Brain microvascular endothelial cell (primary cell): Measurements from ENCODE around the gene HECTD4.
A peak's percentile ranks its signal among the peaks of the same experiment; 100 is the strongest.

Experiments
- DNase-seq: peaks from one replicate; pipeline ENCODE4 v3.0.0-alpha.2; 2020
- H3K27ac ChIP-seq: fragments of 250-450 bp; sonication (Bioruptor Pico); 2 replicates; pipeline ENCODE4 v1.5.1; 2020; ENCODE audit warnings: mild to moderate bottlenecking, moderate library complexity
- H3K27me3 ChIP-seq: fragments of 250-450 bp; sonication (Bioruptor Pico); replicated peaks from 2 replicates; pipeline ENCODE4 v1.5.1; 2020; ENCODE audit warnings: mild to moderate bottlenecking
- H3K36me3 ChIP-seq: fragments of 250-450 bp; sonication (Bioruptor Pico); replicated peaks from 2 replicates; pipeline ENCODE4 v1.5.1; 2020; ENCODE audit warnings: mild to moderate bottlenecking
- H3K4me3 ChIP-seq: 2 replicates; pipeline ENCODE4 v1.5.1; 2011; ENCODE audit warnings: low read depth, mild to moderate bottlenecking, control low read depth, low read length, moderate library complexity
- in situ Hi-C: cut with HindIII; loops from 2 replicates; pipeline ENCODE4 v1.10.0; 2017; ENCODE audit warnings: low sequenced_read_pairs, low pct_ligation_motif_present
- TF ChIP-seq, protein P1 (sequence below): IDR thresholded peaks from 2 replicates; pipeline ENCODE4 v1.5.1; 2011; ENCODE audit warnings: low read depth, mild to moderate bottlenecking, moderate library complexity, low read length, control low read depth, inconsistent platforms; ENCODE audit errors: missing control alignments

HECTD4 gene

DNA sequence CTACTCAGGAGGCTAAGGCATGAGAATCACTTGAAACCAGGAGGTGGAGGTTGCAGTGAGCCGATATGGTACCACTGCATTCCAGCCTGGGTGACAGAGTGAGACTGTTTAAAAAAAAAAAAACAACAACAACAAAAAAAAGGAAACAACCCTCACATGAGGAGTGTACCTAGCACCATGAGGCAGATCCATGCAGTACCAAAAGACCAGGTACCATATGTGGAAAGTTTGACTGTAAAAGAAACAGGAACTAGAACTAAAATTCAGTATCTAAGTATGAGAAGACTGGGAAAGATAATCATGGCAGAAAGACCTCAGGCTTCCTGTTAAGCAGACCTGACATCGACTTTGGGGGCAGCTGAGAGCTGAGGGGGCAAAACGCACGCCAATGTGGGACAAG is 201.8 kb downstream of the HECTD4 start:
- no peak overlapping the region for H3K4me3 ChIP-seq
- TF ChIP-seq, protein P1, sequence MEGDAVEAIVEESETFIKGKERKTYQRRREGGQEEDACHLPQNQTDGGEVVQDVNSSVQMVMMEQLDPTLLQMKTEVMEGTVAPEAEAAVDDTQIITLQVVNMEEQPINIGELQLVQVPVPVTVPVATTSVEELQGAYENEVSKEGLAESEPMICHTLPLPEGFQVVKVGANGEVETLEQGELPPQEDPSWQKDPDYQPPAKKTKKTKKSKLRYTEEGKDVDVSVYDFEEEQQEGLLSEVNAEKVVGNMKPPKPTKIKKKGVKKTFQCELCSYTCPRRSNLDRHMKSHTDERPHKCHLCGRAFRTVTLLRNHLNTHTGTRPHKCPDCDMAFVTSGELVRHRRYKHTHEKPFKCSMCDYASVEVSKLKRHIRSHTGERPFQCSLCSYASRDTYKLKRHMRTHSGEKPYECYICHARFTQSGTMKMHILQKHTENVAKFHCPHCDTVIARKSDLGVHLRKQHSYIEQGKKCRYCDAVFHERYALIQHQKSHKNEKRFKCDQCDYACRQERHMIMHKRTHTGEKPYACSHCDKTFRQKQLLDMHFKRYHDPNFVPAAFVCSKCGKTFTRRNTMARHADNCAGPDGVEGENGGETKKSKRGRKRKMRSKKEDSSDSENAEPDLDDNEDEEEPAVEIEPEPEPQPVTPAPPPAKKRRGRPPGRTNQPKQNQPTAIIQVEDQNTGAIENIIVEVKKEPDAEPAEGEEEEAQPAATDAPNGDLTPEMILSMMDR: no peak
- no peaks in the 10 kb centered on the region for H3K27me3 ChIP-seq
- DNase-seq: no peak
- in situ Hi-C loops: no loop called here
- no peak overlapping the region for H3K27ac ChIP-seq
- H3K36me3 ChIP-seq: peaks cover 26% of the 10 kb centered on the region

DNA sequence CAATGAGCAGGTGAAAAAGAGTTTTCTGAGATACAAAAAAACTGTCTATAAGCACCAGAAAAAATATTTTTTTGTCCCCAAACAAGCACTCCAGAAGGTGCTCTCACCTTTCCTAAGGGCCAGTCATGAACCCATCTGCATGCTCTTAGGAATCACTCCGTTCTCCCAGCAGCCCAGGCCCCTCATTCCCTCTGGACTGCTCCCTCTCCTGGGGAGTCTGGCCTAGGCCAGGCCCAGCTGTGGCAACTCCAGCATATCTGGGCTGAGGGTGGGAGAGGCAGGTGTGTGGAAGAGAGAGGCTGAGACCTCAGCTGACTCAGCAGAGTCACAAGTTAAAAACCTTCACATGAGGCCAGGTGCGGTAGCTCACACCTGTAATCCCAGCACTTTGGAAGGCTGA is 202.3 kb downstream of the HECTD4 start:
- in situ Hi-C loops: no loop called here
- H3K4me3 ChIP-seq: no peak overlapping the region
- H3K36me3 ChIP-seq: peaks cover 29% of the 10 kb centered on the region
- no peak for DNase-seq
- H3K27me3 ChIP-seq: no peaks in the 10 kb centered on the region
- TF ChIP-seq, protein P1: peak; percentile 19
- H3K27ac ChIP-seq: no peak overlapping the region

DNA sequence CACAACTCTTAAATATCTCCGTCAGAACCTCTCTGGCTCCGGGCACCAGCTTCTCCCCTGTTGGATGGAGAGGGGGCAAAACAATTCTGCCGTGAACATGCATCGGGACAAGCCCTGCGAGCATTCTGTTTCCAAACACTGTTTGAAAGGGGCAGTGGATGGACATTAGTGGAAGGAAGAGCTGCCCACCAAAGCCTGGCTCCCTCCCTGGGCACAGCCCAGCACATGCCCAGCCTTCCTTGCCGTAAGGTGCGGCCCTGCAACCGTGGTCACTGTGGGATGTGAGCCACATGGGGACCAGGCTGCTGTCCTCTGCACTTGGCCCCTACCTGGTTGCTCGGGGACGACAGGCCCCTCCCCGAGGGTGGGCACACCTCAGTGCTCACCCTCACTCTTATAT is 202.9 kb downstream of the HECTD4 start:
- H3K27ac ChIP-seq: no peak overlapping the region
- in situ Hi-C loops: no loop called here
- peaks cover 23% of the 10 kb centered on the region for H3K36me3 ChIP-seq
- no peak overlapping the region for H3K4me3 ChIP-seq
- H3K27me3 ChIP-seq: no peaks in the 10 kb centered on the region
- DNase-seq: no peak
- TF ChIP-seq, protein P1: no peak

DNA sequence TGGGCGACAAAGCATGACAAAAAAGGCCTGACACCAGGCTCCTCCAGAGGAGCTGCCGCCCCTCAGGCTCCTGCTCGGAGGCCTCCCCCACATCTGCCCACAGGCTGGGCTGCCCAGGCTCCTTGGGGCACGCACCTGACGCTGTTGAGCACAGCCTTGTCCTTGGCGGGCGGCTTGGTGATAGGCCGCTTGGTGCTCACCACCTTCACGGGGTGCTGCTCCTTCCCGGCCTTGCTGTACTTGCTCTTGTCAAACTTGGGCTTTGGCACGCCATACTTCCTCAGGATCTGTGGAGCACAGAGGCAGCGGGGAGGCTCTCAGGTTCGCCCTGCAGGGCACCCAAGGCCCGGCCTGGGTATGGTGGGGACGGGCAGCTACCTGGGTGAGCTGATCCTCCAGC is 203.4 kb downstream of the HECTD4 start:
- no peak overlapping the region for H3K27ac ChIP-seq
- TF ChIP-seq, protein P1: no peak
- no peaks in the 10 kb centered on the region for H3K27me3 ChIP-seq
- DNase-seq: no peak
- H3K36me3 ChIP-seq: peaks cover 20% of the 10 kb centered on the region
- in situ Hi-C loops: no loop called here
- H3K4me3 ChIP-seq: no peak overlapping the region

DNA sequence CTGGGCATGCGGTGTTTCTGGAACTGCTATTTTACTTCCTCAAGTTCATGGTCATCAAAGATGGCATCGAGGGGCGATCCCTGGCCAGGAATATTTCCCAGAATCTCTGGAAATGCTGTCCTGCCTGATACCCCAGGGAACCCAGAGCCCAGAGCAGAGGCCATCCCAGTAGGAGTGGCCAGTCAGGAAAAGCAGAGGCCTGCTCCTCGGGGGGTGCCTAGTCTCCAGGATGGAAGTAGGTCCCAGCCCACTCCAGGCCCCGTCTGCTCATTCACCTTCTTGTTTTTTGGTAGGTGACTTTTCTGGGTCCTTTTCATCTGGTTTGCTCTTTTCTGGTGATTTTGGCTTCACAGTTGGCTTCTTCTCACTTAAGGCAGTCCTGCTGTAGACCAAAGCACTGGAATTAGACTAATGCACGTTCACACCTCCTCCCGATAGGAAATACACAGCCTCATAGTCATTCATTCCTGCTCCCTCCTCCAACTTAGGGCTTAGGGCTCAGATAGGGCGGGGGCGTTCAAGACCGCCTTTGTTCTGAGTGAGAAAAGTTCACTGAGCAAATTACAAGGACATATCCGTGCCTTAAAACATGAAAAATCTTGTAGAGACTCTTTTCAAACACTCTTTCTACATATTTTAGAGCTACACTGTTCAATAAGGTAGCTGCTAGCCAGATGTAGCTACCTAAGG is 205.8 kb downstream of the HECTD4 start:
- TF ChIP-seq, protein P1: no peak
- DNase-seq: no peak
- Histone ChIP-seq H3K36me3 (peaks cover 24% of the 10 kb centered on the region), H3K27ac (no peak overlapping the region), H3K4me3 (no peak overlapping the region), H3K27me3 (no peaks in the 10 kb centered on the region)
- in situ Hi-C loops: no loop called here
